ENCODE data around the gene BCR.

- TF ChIP-seq RAD21 (IDR thresholded peaks at IDR 0.05; ENCODE audit: low read length) (no peak), CTCF (conservative IDR thresholded peaks at IDR 0.05; ENCODE audit: low read depth, low read length) (no peak), RCOR1 (IDR thresholded peaks at IDR 0.05; ENCODE audit: insufficient replicate concordance, low read length) (no peak), NFE2L2 (IDR thresholded peaks at IDR 0.05; ENCODE audit: low read depth, low read length) (no peak), ELK1 (IDR thresholded peaks at IDR 0.05; ENCODE audit: borderline replicate concordance, low read depth, low read length) (no peak), POLR2A (IDR thresholded peaks at IDR 0.05; ENCODE audit: low read depth, low read length) (no peak), MXI1 (IDR thresholded peaks at IDR 0.05; ENCODE audit: borderline replicate concordance, low read depth, low read length) (no peak), RFX5 (IDR thresholded peaks at IDR 0.05; ENCODE audit: low read depth, low read length) (no peak), BHLHE40 (IDR thresholded peaks at IDR 0.05; ENCODE audit: low read depth, low read length) (no peak), MAFK (IDR thresholded peaks at IDR 0.05; ENCODE audit: low read depth, low read length) (no peak), CHD1 (IDR thresholded peaks at IDR 0.05; ENCODE audit: low read depth, low read length) (no peak), FOS (IDR thresholded peaks at IDR 0.05; ENCODE audit: low read depth, low read length) (no peak)
- TF ChIP-seq, protein P1, sequence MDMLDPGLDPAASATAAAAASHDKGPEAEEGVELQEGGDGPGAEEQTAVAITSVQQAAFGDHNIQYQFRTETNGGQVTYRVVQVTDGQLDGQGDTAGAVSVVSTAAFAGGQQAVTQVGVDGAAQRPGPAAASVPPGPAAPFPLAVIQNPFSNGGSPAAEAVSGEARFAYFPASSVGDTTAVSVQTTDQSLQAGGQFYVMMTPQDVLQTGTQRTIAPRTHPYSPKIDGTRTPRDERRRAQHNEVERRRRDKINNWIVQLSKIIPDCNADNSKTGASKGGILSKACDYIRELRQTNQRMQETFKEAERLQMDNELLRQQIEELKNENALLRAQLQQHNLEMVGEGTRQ (IDR thresholded peaks at IDR 0.05; ENCODE audit: low read depth, low read length), result no peak
Observed at GRCh38 chr22:23278883-23279675, 98.8 kb downstream of the BCR start.

Data from IMR-90 (cell line).